Stimulated activated CD8-positive, alpha-beta memory T cell treated with anti-CD3 and anti-CD28 coated beads, Interleukin-15, amount 100 ng/mL, for 4 hours (primary cell): ENCODE results near the gene ZSWIM6.

ENCODE experiments used
- DNase-seq, 2 donors: peaks; one replicate each; pipeline ENCODE4 v3.0.0-alpha.2; 2020; ENCODE audit warnings: low read depth in 2 of 2

The ZSWIM6 gene

DNA sequence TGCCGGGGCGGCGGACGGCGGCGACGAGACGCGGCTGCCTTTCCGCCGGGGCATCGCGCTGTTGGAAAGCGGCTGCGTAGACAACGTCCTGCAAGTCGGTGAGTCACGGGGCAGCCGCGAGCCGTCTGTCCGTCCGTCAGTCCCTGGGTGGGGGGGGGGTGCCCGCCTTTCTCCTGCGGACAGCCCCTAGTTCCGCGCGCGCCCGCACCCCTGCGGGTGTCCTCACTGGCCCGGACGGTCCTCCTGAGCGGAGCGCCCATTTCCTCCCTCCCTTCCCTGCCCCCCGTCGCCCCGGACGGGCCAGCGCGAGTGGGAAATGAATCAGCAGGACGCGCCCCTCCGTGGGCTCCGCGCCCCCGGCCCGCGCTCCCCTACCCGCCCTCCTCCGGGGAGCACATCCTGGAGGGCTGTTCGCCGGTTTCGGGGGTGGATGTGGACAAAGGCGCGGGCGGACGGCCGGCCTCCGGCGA lies 828 bp downstream of the ZSWIM6 start:
- peak in 1 of 2 donors; percentile 16 for DNase-seq

DNA sequence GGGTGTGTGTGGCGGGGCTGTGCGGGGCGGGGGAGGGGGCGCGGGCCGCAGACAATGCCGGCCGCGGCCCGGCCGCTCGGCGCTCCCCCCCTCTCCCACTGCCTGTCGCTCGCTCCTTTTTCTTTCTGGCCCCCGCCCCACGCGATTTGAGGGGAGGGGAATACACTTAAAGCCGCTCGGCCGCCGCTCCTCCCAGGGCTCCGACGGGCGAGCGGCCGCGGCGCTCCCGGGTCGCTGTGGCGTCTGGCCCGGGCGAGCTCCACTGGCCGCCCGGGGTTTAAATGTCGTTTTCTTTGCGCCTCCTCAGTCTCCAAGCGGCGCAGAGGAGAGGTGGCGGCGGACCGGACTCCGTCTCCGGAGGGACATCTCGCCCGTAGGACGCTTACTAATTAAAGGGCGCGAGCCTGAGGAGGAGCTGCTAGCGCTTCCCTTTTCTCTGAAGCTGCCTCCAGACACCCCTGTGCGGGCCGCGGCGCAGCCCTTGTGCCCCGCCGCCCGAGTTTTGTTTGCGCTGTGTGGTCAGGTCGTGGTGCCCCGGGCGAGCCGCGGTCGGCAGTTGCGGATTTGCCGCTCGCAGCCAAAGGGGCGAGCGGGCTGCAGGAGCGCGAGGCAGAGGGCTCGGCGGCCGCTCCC lies 1.4 kb downstream of the ZSWIM6 start:
- DNase-seq = no peak

DNA sequence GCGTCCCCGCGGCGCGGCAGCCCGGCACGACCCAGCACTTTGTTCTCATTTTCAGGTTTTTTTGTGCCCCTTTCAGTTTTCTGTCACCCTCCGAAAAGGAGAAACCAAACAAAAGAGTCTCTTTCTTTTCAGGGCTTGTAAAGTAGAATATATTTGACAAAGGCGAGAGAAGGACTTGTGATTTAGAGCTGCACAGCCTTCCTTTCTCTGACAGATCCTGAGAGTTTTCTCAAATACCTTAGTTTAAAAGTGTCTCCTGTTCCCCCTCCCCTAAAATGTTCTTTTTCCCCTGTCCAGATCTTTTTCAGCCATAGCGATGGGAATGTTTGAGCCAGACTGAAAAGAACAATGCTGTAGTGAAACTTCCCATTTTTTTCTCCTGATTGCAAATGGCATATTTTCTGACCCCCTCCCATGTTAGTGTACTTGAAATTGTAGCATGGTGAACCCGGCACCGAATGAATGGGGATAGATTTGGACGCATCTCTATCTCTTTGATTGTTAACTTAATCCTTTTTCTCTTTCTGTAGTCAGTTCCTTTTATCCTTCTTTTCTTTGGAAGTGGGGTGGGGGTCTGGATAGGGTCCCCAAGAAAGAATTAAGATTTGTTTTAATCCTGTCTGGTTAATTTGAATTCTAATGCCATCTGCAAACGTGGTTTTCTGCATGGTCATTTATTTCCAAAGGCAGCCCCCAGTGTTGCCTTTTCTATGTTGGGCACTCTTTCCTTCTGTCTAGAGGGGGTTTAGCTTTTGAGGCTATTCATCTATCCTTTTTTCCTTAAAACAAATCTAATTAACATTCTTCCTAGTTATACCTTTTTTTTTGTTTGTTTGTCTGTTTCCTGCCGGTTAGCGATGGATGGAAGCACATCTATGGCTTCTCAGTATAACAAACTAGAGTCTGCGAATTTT lies 2.2 kb downstream of the ZSWIM6 start:
- no peak for DNase-seq

DNA sequence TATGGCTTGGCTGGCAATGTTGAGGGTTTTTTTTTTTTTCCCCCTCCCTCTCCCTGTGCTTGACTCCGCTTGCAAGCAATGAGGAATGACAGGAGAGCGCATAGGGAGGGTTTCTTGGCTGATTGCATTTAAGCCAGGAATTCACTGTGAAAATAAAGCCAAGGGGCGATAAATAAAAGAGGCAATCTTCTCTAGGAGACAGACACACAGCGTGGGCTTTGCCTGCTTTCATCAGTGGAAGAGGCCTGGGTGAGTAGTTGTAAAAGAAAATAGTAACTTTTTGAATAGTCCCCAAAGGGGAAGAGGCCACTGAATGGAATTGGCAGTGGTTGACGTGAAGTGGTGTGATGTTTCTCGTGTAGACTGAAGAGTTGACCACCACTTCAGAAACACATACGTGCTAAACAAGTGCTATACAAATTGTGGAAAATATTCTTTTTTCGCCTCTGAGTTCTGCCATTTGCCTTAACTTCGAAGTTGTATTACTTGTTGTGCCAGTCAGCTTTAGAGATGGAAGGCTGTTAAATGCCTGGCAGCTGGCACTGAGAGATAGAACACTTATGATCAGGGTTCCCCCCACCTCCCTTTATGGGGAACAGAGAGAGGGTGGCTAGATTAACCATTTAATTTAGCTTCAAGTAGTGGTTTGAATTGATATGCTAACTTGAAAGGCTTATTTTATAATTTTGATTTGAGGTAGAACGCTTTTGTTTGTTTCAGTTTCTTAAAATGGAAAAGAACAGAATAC lies 3.0 kb downstream of the ZSWIM6 start:
- no peak for DNase-seq

DNA sequence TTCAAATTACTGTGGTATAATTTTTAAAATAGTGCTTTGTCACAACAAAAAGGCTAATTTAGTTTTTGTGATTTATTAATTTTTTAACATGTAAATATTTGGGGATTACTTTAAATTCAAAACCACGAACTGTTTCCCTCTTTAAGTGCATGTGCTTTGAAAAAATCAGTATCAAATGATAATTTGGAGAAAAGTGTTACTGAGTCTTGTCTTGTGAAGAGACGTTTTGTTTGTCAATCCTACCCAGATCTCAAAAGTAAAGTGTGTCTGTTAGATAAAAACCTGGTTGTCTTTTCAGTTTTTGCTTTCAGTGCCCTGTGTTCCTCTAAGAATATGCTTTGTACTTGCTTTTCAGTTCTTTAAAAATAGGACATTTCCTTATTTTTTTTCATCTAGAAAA lies 7.7 kb downstream of the ZSWIM6 start:
- no peak for DNase-seq

DNA sequence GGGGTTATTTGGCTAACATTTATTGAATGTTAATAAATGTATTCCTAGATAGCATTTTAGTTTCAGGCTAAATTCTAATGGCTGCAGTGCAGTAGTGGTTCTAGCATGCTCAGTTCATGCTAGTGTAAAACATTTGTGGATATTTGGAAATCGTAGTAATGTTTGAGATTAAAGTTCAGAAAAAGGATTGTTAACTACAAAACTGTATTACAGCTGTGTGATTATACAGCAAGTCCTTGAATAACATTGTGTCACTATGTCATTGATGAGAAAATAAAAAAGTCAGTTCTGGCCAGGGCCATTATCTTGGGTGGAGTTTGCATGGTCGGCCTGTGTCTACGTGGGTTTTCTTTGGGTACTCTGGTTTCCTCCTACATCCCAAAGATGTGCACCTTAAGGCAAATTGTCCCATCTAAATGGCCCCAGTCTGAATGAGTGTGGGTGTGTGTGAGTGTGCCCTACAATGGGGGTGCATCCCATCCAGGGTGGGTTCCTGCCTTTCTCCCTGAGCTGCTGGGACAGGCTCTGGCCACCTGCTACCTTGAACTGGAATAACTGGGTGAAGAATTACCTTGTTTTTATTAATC lies 8.8 kb downstream of the ZSWIM6 start:
- no peak for DNase-seq

DNA sequence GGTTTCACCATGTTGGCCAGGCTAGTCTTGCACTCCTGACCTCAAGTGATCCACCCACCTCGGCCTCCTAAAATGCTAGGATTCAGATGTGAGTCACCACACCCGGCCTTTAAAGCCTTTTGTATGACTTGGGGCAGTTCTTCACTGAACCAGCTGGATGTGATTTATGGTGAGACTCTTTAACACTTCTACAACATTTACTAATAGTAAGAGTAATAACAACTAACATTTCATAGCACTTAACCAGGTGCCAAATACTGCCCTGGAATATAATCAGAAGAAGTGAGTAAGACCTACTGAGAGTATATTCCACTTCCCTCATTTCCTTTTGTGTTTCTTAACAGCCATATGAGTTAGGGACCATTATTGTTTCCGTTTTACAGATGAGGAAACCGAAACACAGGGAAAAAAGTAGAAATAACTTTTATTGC lies 10.0 kb downstream of the ZSWIM6 start:
- no peak for DNase-seq

DNA sequence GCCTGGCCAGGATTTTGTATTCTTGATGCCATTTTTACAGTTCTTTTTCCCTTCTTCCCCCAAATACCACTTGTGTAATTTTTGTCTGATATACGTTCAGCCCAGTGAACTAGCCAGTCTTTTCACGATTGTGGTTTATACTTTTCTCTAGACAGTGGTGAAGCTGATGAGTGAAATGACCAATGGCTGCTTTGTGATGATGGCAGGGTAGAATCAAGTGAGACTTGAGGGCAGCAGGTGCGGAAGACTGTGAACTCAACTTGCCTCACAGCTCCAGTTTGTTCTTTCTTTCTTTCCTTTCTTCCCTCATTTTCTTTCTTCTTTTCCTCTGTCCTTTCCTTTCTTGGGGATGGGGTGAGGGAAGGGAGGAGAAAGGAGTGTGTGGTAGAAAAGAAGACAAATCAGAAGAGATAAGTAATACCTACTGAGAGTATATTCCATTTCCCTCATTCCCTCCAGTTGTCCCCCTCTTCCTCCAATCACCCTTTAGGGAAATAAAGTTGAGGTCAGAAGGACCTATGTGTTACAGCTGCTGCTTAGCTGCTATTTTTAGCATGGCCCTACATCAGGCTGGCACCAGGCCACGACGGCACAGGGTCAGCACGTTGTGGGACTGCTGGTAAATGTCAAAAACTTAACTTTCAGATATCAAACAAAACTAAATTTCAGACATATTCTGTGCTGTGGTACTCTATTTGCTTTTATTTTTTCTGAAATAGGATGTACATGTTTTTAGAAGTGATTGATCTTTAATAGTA lies 12.3 kb downstream of the ZSWIM6 start:
- no peak for DNase-seq

DNA sequence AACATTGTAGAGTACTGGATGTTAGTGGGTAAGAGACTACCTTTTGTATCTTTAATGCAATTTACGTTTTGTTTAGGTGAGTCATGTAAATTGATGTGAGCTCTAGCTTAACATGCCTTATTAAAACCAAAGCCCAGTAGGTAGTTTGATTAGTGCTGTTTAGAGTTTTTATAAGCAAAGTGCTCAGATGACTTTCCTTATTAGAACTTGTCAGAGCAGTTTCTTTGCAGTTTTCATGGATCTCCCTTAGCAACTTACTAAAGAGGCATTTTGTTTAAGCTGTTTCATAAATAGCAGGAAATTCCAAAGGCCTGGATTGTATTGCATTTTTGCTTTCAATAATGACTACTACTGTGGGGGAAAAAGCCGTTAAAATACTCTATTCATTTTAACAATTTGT lies 14.5 kb downstream of the ZSWIM6 start:
- DNase-seq = no peak

DNA sequence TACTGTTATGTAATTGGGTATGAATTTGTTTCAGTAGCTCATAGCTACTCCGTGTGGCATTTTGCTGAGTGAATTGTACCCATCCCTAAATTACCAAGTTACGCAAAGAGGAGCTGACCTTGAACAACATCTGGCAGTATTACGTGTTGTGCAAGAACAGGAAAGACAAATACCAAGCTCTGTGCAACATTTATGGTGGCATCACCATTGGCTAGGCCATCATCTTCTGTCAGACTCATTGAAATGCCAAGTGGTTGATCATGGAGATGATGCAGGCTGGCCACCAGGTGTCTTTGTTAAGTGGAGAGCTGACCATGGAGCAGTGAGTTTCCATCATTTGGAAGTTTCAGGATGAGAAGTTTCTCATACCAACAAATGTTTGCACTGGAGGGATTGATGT lies 15.0 kb downstream of the ZSWIM6 start:
- no peak for DNase-seq

DNA sequence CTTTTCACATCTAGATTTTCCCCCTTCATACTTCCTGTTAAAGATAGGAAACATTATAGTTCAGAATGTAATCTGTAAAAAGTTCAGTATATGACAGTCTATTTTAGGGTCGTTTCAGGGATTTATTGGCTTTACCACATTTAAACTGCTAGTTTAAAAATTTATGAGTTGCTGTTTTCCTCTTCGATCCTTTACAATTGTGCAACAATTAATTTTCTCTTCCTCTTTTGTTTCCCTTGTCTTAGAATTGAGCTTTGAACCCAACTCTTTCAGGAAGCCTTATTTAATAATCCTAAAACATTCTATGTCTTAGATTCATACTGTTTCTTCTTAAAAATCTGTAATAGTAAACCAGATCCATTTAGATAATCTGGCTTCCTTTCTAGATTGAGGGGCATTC lies 16.4 kb downstream of the ZSWIM6 start:
- DNase-seq = no peak

DNA sequence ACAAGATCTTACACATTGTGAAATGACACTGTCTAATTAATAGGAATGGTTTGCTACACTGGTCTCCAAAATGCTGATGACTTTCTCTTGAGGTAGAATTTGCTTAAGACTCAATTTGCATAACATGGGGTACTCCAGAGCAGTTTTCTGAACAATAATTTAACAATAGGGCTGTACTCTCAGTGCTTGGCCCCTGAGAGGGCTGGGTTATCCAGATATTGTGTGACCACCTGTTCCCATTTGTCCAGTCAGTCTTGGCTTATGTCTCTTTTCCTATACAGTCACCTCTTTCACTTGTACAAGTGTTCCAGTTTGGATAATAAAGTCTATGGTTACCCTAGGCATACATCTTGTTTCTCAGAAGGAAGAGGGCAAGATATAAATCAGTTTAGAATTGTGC lies 17.9 kb downstream of the ZSWIM6 start:
- no peak for DNase-seq

DNA sequence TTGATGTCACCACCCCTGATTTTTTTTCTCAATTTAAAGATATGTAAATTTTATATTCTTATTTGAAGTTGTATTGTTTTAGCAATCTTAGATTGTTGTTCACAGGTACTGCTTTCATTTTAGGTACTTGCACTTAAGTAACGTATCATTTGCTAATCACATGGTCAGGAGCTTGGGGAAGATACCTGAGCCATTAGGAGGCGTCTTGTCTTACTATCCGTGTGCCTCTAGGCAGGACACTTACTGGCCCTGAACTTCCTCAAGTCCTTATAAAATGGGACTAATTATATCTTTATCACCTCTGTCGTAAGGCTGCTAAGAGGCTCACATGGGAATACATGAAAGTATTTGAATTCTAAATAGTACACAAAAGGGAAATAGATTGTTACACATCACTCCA lies 18.5 kb downstream of the ZSWIM6 start:
- DNase-seq = no peak

DNA sequence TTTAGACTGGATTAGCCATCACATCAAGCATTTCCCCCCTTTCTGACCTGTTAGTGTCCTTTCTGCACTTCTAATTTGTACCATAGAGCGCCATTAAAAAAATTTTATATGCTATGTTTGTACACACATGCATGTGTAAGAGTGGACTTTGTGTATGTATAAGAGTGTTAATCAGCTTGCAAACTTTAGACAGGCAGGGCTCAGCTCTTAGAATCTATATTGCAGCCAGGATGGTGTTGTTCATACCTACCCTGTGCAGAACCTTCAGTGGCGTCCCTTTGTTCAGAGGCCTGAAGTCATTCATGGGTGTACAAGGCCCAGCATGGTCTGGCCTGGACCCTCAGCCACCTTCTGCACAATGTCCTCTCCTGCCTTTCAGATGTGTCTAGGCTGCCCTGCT lies 19.7 kb downstream of the ZSWIM6 start:
- no peak for DNase-seq

DNA sequence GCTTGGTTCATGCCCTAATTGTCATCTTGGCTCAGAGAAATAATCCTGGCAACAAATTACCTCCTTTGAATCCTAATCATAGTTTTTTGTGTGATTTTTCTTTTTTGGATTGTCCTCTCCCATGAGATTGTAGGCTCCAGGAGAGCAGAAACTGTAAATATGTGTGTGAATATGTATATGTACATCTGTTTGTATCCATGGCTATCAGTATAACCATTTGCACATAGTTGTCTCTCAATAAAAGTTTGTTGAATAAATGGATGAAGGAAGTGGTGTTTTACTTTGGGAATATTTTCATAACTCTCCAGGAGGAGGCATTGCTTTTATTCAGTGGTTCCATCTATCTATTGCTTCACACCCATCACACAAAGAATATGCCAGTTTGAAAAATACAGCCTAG lies 20.1 kb downstream of the ZSWIM6 start:
- no peak for DNase-seq

DNA sequence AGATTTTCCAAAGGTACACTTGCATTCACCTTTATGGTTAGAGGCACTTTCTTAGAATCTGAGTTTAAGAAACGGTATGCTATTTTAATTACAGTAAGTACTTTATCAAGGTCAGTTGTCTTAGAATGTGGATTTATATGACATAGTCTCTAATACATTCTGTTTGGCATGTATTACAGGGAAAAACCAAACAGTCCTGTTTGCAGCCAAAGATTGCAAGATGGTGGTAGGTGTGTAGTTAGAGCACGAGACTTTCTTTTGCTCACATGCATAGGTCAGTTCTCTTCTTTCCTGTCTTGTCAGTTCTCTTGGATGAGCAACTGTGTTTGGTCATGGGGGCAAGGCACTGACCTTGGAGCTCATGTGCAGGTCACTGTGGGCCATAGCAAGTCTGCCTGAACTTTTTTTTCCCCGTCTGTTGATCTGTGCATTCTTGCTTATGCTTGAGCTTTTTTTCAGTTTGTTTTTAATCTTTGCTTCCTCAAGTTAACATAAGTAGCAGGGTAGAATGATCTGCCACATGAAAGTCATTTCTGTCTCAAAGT lies 20.6 kb downstream of the ZSWIM6 start:
- no peak for DNase-seq

DNA sequence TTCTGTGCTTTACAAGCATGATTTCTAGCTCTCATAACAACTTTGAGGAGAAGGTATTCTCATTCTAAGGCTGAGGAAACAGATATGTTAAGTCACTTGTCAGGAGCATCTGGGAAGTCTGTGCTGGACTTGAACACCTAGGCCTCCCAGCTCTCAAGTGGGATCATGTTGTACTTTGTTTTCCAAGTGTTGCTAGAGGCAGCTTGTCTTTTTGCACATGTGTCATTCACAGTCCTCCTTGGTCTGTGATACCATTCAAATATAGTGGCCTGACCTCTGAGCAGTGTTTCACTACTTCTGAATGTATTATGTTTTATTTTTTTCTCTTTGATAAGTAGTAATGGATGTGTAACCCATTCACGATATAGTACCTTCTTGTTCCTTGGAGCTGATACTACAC lies 21.2 kb downstream of the ZSWIM6 start:
- no peak for DNase-seq

DNA sequence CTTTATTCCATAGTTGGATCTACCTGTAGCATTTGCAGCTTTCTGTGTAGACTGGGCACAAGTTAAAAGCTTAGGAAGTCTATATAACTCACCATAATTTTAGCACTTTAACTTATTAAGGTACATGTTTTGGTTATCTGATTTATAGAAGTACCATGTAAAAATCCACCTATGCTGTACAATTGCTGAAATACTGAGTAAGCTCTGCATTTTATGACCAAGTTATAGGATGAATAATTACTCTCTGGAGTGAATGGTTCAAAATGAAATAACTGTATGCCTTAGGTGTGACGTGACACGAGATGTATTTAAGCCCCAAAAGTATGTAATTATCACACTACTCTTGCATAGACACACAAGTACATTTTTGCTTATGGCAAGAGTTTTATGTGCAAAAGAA lies 22.1 kb downstream of the ZSWIM6 start:
- DNase-seq = no peak

DNA sequence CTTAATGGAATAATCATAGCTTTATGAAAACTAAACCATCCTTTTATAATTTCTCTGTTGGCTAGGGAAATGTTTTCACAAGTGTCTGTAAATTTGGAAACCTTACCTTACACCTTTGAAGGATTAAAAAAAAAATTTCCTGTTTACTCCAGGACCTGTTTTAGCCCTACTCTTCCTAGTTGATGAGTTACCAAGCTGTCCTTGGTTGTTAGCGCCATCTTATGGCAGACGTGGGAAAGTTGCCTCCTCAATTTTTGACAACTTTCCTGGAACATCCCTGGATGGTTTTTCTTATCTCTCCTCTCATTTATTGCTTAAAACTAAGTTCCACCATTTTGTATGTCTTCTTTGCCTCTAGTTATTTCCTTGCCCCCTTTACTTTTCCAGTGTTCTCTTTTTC lies 25.7 kb downstream of the ZSWIM6 start:
- DNase-seq = no peak

DNA sequence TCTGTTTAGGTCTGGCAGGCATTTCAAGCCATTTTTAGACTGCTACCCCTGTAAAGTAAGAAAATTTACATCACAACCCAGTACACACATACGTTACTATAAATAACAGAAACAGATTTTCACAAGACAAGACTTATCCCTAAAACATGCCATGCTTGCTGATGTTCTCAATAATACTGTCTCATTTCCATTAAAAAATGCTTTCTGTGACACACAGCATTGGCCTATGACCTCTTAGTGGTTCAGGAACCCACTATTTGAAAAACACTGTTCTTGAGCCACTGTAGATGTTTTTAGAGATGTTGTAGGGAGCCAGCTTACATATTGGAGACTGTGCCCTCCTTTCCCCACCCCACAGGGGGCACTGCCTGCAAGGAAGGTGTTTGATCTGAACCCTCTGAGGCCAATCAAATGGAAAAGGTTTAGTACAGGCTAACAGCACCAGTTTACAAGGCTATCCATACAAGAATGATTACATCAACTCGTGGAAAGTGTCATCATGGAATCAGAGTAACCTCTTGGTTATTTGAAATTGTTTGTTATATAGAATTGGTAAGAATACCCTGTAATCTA lies 30.8 kb downstream of the ZSWIM6 start:
- no peak for DNase-seq
